ENCODE measurements around the gene C5orf15.

Gene C5orf15

DNA sequence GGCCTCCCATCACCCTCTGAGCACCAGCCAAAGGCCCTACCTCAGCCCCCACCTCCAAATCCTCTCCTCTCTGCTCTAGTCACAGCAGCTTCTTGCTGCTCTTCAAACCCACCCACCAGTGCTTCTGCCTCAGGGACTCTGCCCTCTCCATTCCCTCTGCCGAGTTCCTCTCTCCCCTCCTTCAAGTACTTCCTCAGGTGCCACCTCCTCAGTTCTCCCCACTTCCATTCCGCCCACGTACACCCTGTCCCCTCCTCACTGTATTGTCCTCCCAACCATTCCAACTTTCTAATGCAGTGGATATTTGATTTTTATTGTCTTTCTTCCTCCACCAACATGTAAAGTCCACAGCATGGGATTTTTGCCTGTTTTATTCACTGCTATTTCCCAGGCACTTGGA lies 43.2 kb downstream of the C5orf15 start:
- H3K4me2 ChIP-seq (ENCODE audit: low read length): no peak overlapping the region
- no peak overlapping the region for H3K27ac ChIP-seq (ENCODE audit: low read depth, low read length, poor library complexity, severe bottlenecking)
- H2AFZ ChIP-seq (ENCODE audit: low read length): no peak overlapping the region
- no peaks in the 10 kb centered on the region for H3K4me1 ChIP-seq (ENCODE audit: insufficient read depth, low read length, severe bottlenecking)
- no peaks in the 10 kb centered on the region for H3K79me2 ChIP-seq (ENCODE audit: insufficient read depth, low read length)
- H4K20me1 ChIP-seq (ENCODE audit: insufficient read depth, low read length): no peaks in the 10 kb centered on the region
- H3K9ac ChIP-seq (ENCODE audit: low read length): no peak overlapping the region
- no peaks in the 10 kb centered on the region for H3K9me3 ChIP-seq (ENCODE audit: low read length)
- H3K27me3 ChIP-seq (ENCODE audit: insufficient read depth, low read length): peaks cover 14% of the 10 kb centered on the region; the same call in 1 of the 2 replicates
- H3F3A ChIP-seq (ENCODE audit: insufficient read depth, low read length): no peaks in the 10 kb centered on the region
- TF ChIP-seq, protein P1, sequence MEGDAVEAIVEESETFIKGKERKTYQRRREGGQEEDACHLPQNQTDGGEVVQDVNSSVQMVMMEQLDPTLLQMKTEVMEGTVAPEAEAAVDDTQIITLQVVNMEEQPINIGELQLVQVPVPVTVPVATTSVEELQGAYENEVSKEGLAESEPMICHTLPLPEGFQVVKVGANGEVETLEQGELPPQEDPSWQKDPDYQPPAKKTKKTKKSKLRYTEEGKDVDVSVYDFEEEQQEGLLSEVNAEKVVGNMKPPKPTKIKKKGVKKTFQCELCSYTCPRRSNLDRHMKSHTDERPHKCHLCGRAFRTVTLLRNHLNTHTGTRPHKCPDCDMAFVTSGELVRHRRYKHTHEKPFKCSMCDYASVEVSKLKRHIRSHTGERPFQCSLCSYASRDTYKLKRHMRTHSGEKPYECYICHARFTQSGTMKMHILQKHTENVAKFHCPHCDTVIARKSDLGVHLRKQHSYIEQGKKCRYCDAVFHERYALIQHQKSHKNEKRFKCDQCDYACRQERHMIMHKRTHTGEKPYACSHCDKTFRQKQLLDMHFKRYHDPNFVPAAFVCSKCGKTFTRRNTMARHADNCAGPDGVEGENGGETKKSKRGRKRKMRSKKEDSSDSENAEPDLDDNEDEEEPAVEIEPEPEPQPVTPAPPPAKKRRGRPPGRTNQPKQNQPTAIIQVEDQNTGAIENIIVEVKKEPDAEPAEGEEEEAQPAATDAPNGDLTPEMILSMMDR (IDR thresholded peaks at IDR 0.05; ENCODE audit: low read length): no peak
- TF ChIP-seq EZH2 (IDR thresholded peaks at IDR 0.05; ENCODE audit: borderline replicate concordance, low read length): no peak
- H3K9me2 ChIP-seq (ENCODE audit: low read depth, low read length): no peaks in the 10 kb centered on the region
- no peaks in the 10 kb centered on the region for H3K36me3 ChIP-seq (ENCODE audit: insufficient read depth, low read length)
- no peak overlapping the region for H3K4me3 ChIP-seq (ENCODE audit: low read depth, low read length, poor library complexity, severe bottlenecking)

DNA sequence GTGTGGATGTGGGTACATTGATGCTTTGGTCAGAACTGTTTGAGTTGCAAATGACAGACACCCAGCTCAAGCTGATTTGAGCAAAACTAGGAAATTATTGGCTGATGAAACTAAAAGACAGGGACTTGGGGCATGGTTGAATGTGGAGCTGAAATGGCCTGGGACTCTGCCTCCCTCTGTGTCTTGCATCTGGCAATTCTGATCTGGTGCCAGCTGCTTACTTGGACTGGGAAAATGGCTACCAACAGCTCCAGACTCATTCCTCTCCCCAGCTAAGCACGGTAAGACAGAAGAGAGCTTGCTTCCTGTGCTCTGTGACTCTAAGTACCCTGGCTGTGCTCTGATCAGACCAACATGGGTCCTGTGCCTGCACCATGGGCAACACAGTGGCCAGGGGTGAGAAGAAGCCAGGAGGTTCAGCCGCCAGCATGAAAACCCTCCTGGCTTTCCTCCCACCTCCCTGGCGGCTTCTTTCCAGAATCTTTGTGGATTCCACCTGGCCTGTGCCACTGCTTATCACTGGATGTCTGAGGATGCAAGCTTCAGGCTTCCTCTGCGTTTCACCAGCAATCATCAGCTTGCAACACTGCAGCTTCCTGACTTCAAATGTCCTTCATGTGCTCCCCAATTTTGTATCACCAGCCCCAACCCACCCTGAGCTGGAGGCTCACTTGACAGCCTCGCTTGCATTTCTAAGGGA lies 44.1 kb downstream of the C5orf15 start:
- Histone ChIP-seq H3K4me1 (ENCODE audit: insufficient read depth, low read length, severe bottlenecking) (no peaks in the 10 kb centered on the region), H3F3A (ENCODE audit: insufficient read depth, low read length) (no peaks in the 10 kb centered on the region), H2AFZ (ENCODE audit: low read length) (no peak overlapping the region), H3K9me3 (ENCODE audit: low read length) (no peaks in the 10 kb centered on the region), H3K4me2 (ENCODE audit: low read length) (no peak overlapping the region), H3K9me2 (ENCODE audit: low read depth, low read length) (no peaks in the 10 kb centered on the region), H3K36me3 (ENCODE audit: insufficient read depth, low read length) (no peaks in the 10 kb centered on the region), H3K4me3 (ENCODE audit: low read depth, low read length, poor library complexity, severe bottlenecking) (no peak overlapping the region), H3K27me3 (ENCODE audit: insufficient read depth, low read length) (peaks cover 14% of the 10 kb centered on the region; the same call in 1 of the 2 replicates), H3K79me2 (ENCODE audit: insufficient read depth, low read length) (no peaks in the 10 kb centered on the region), H3K27ac (ENCODE audit: low read depth, low read length, poor library complexity, severe bottlenecking) (no peak overlapping the region), H4K20me1 (ENCODE audit: insufficient read depth, low read length) (no peaks in the 10 kb centered on the region), H3K9ac (ENCODE audit: low read length) (no peak overlapping the region)
- TF ChIP-seq EZH2 (IDR thresholded peaks at IDR 0.05; ENCODE audit: borderline replicate concordance, low read length): no peak
- TF ChIP-seq, protein P1 (IDR thresholded peaks at IDR 0.05; ENCODE audit: low read length): no peak

DNA sequence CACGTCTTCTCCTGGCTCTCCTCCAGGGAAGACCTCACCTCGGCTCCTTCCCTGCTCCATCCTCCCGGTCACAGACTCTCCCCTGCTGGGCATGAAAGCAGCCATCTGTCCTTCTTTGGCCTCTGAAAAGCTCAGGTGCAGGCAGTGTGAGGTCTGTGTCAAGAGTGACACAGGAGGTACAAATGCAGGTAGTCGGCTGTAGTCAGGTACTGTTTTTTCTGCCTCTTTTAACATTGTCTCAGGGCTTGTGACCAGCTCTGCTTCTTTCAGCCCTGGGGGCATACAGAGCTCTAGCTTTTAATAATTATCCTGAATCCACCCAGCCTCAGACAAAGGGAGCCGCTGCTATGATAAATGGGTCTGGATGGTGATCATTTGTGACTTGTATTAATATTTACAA lies 46.4 kb downstream of the C5orf15 start:
- Histone ChIP-seq H2AFZ (ENCODE audit: low read length) (no peak overlapping the region), H4K20me1 (ENCODE audit: insufficient read depth, low read length) (no peaks in the 10 kb centered on the region), H3K4me3 (ENCODE audit: low read depth, low read length, poor library complexity, severe bottlenecking) (no peak overlapping the region), H3K27me3 (ENCODE audit: insufficient read depth, low read length) (peaks cover 14% of the 10 kb centered on the region; the same call in 1 of the 2 replicates), H3K27ac (ENCODE audit: low read depth, low read length, poor library complexity, severe bottlenecking) (no peak overlapping the region), H3K9me3 (ENCODE audit: low read length) (no peaks in the 10 kb centered on the region), H3K4me1 (ENCODE audit: insufficient read depth, low read length, severe bottlenecking) (no peaks in the 10 kb centered on the region), H3F3A (ENCODE audit: insufficient read depth, low read length) (no peaks in the 10 kb centered on the region), H3K79me2 (ENCODE audit: insufficient read depth, low read length) (no peaks in the 10 kb centered on the region), H3K36me3 (ENCODE audit: insufficient read depth, low read length) (no peaks in the 10 kb centered on the region), H3K4me2 (ENCODE audit: low read length) (no peak overlapping the region), H3K9me2 (ENCODE audit: low read depth, low read length) (no peaks in the 10 kb centered on the region), H3K9ac (ENCODE audit: low read length) (no peak overlapping the region)
- TF ChIP-seq EZH2 (IDR thresholded peaks at IDR 0.05; ENCODE audit: borderline replicate concordance, low read length): no peak
- TF ChIP-seq, protein P1 (IDR thresholded peaks at IDR 0.05; ENCODE audit: low read length): no peak

Data from OCI-LY1 (cell line).